ENCODE data around the gene ADPRHL1.
A peak's percentile ranks its signal among the peaks of the same experiment; 100 is the strongest.

Gene ADPRHL1

DNA sequence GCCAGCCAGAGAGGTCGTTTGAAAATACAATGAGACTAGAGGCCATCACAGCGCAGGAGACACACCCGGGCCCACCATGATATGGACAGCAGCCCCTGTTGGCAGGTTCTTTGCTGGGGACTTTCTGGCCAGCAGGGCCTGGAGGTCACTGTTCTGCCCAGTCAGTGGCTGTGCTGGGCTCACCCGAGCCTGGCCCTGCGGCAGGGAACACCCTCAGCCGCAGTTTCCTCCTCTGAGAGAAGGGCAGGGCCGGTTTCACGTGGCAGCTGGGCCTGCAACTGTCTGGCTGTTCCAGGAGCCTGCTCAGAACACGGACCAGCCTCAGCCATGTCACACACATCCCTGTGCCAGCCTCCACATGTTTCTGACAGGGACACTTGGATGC lies 39.4 kb downstream of the ADPRHL1 start:
- no peak for DNase-seq

DNA sequence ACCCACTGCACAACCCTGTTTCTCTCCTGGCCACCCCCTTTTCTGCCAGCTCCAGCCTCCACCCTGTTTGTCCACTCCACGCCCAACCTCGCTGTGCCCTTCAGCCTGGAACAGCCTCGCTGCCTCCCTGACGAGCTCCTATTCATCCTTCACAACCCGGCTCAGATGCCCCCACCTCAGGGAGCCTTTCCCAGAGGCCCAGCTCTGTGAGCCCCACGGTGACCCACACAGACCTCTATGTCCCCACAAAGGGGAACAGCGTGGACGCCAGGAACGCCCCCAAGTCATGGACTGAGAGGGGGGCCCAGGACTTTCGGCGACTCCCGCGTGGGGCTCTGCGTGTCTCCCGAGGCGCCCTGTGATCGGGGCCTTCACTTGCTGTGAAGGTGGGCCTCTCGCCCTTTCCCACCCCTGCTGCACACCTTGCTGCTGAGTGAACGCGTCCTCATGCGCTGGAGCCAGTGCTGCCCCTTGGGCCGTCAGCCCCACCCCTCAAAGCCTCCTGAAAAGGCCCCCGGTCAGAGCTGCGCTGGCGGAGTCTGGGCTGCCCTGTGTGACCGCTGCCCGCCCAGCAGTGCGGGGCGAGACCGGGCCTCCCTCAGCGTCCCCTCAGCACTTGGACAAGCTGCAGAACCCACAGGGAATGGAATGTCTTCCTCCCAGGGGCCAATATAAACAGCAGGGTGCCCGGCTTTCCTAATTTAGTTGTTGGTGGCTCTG lies 40.0 kb downstream of the ADPRHL1 start:
- DNase-seq, result no peak

DNA sequence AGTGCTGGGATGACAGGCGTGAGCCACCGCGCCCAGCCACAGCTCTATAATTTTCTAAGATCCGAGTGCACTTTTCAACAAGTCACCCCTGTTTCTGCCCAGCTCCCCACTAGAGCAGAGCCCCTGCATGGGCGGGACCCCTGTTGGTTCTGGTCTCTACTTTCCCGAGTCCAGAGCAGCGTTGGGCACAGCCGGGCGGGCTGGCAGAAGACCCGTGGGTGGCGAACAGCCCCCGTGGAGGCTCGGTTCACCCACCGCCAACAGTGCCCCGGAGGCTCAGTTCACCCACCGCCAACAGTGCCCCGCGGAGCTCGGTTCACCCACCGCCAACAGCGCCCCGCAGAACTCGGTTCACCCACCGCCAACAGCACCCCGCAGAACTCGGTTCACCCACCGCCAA lies 40.8 kb downstream of the ADPRHL1 start:
- DNase-seq, result no peak

DNA sequence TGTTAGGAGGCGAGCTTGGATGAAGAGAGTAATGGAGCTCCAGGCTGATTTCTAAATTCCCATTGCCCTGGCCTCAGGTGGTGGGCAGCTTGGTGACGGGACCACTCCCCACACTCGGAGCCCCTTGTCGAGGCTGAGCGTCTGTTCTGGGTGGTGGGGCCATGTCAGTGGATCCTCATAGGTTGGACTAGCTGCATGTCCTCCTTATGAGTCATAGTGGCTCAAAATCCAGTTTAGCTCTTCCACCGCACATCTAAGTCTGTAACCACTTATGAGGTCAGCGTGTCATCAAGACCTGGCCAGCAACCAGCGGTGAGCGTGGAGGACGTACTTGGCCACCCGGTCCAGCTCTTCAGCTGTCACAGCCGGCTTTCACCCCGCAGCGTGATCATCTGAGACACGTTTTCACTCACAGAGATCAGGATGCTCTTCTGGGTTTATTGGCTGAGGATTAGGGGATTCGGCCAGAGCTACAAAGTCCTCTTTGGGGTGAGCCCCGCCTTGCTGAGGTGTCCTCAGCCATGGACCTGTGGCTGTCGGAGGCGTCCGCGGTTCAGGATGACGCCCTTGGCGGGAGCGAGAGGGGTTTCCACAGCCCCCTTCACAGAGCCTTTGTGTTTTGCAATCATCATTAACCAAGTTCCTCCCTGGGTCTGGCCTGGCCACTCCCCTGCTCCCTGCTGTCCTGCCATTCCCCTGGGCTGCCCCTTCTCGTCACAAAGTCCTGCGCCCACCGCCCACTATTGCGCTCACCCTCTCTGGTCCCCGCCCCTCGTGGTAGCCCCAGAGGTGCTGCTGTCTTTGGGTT lies 41.9 kb downstream of the ADPRHL1 start:
- DNase-seq, result peak; percentile 95

DNA sequence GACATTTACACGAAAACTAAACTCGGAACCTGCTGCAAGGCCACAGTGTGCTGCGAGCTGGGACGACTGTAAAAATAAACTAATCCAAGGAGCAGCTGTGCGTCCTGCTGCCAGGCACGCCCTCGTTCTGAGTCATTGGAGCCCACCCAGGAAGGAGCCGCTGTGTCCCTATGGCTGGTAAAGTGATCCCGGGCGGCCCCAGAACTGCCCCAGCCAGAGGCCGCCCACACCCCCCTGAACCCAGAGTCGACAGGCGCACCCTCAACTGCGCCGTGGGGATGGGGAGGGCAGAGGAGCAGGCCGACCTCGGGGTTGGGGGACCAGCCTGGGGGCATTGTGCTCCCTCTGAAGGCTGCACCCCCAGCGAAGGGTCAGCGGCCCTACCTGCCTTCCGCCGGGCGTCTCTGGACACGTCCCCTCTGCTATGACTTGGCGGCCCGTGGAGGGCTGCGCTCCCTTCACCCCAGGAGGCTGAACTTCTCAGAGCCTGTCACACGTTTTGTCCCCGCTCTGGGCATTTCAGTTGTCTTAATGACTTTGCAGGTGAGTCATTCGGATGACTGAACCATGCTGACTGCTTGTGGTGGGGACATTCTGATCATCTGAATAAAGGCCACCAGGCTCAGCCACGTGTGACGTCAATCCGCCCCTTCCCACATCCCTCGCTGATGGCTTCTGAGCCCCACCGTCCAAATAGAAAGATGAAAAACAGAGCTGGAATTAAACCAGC lies 42.7 kb downstream of the ADPRHL1 start:
- peak; percentile 79 for DNase-seq

DNA sequence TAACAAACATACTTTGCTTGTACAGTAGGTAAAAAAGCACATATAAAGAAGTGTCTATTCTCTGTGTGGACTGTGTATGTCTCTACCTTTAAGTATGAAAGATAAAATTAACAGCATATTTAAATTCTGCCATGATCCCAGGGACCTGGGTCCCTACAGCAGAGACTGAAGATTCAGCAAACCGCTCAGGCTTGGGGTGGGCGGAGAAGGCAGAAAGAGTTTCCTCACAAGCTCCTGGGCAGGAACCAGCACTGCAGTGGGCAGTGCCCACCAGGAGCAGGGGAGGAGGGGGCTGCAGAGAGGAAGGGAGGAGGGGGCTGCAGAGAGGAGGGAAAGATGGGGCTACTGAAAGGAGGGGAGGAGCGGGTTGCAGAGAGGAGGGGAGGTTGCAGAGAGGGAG lies 44.7 kb downstream of the ADPRHL1 start:
- DNase-seq, result no peak

DNA sequence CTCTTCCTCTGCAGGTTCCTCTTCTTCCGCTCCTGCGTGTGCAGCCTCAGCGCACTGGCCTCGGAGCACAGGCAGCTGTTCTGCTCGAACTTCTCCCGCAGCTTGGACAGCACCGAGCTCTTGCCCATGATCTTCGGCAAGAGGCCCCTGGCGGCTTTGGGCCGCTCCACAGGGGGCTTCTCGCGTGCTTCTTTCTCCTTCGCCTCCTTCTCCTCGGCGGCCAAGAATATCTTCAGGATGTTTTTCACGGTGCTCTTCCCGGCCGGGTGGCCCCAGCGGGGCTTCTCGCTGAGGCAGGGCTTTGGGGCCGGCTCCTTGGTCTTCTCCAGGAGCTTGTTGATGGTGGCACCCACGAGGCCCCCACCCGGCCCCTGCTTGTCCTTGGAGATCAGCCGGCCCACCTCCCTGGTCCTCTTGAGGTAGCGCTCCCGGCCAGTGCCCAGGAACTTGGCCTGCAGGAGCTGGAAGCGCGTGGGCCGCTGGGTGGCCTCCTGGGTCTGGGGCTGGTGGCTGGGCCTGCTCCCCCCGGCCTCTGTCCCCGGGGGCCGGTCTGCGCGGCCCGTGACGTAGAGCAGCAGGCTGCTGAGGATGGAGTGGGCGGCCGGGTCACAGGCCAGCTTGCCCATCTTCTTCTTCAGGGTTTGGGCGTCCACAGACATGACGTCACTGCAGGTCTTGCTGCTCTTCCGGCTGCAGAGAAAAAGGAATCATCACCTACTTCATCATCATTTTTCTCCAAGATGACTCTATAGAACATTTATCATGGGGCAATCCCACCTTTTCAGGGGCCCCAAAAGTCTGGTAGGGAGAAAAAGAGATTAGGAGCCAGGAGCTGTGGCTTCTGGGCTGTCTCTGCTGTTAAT lies 45.5 kb downstream of the ADPRHL1 start:
- DNase-seq, result no peak

DNA sequence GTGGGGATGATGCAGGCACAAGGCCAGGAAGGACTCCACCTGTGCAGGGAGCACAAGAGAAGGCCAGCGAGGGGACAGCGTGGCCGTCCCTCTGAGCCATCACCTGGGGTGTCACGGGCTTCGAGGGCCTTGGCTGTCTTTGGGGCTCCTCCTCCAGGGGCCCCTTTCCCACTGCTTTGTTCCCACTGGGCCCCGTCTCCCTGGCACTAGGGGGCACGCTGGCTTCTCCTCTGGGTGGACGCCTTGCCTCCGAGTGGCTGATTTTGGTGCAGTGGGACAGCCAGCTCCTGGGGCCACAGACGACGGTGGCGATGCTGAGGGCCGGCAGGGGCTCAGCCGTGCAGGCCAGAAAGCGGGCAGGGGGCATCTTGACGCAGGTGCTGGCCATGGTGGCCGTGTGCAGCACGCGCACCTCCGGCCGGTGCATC lies 46.2 kb downstream of the ADPRHL1 start:
- DNase-seq, result no peak

DNA sequence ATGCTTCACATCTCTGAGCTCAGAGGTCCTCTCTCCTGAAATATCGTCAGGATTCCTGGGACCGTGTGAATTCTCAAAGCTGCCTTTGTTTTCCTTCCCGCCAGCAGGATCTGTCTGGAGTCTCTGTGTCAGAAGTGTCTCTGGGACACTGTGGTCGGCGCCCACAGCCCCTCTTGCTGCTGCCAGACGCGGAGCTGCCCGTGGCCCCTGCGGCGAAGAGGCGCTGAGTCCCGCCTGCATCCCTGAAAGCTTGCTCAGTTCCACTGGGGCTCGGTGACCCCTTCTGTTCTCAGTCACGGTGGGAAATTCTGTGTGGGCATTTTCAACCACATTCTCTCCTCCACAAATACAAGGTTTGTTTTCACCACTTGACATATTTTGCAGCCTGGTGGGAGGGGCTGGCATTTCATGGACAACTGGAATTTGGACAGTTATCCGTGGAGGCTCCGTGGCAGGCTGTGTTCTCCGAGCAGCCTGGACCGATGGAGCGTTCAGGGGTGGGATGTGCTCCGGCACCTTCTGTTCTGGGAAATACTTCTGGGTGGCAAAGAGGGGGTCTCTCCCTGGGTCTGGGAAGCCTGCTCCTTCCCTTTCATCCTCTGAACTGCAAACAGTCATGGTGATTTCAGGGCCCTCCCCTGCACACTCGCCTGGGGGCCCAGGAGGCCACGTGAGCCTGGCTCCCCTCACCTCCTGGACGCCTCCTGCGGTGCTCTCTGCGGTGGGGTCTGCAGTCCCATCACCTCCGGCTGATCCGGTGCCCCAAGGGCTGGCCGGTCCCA lies 46.8 kb downstream of the ADPRHL1 start:
- DNase-seq, result no peak

DNA sequence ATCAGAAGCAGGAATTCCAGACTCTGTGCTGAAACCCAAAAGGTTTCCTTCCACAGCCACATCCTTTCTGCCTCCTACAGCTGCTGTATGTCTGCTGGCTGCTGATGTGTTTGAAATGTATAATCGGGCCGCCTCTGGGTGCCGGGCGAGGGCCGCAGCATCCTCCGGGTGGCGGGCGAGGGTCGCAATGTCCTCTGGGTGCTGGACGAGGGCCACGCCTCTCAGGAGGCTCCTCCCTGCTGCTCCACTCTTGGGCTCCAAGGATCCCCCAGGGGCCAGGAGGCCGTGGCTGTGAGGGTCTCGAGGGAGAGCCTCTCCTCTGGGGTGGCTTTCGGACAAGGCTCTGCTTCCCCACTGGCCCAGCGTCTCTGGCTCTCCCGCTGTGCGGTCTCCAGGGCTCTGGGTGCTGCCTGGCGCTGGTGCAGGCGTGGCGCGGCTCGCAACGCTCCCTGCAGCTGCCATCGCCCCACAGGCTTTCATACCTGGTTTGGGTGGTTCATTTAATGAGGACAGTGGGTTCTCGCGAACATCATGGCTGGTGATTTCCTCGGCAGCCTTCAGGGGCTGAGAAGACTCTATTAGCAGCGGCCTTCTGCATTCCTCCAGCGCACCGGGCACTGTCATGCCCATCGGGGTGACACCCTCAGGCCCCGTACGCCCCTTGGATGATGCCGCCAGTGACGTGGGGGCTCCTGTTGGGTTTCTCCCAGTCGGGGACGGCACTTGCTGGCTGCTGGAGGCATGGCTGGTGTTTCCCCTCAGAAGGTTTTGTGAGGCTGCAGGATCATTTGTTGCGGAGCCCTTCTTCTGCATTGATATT lies 47.6 kb downstream of the ADPRHL1 start:
- no peak for DNase-seq

DNA sequence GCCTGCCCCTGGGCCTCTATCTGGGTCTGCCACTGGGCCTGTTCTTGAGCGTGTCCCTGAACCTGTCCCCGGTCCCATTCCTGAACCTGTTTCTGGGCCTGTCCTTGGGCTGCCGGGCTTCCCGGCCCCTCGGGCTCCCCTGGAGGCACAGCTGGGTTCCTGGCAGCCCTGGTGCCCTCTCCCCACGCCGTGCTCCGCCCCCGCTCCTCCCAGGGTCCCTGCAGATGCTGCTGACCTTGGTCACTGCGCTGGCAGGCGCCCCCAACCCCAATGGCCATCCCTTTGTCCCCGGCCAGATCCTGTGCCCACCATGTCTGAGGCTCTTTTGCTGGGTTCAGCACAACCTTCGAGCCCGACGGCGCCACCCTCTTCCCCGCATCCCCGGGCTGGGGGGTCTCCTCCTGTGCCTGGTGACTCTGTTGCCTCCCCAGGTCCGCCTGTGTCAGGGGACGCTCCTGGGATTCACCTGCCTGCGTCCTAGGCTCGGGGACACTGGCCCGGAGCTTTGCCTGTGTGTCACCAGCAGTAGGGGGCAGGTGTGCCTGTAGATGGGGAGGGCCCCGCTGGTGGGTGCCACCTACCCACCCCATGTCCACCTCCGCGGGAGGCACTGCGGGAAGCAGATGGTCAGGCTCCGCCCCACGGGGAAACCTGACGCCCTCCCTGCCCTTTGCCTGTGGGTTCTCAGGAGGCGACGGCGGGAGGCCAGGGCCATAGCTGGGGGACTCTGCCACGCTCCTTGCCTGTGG lies 48.4 kb downstream of the ADPRHL1 start:
- no peak for DNase-seq

DNA sequence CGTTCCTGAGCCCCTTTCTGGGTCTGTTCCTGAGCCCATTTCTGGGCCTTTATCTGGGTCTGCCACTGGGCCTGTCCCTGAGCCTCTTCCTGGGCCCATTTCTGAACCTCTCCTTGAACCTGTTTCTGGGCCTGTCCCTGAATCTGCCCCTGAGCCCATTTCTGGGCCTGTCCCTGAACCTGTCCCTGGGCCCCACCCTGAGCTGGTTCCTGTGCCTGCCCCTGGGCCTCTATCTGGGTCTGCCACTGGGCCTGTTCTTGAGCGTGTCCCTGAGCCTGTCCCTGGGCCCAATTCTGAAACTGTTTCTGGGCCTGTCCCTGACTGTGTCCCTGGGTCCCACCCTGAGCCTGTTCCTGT lies 48.9 kb downstream of the ADPRHL1 start:
- no peak for DNase-seq

DNA sequence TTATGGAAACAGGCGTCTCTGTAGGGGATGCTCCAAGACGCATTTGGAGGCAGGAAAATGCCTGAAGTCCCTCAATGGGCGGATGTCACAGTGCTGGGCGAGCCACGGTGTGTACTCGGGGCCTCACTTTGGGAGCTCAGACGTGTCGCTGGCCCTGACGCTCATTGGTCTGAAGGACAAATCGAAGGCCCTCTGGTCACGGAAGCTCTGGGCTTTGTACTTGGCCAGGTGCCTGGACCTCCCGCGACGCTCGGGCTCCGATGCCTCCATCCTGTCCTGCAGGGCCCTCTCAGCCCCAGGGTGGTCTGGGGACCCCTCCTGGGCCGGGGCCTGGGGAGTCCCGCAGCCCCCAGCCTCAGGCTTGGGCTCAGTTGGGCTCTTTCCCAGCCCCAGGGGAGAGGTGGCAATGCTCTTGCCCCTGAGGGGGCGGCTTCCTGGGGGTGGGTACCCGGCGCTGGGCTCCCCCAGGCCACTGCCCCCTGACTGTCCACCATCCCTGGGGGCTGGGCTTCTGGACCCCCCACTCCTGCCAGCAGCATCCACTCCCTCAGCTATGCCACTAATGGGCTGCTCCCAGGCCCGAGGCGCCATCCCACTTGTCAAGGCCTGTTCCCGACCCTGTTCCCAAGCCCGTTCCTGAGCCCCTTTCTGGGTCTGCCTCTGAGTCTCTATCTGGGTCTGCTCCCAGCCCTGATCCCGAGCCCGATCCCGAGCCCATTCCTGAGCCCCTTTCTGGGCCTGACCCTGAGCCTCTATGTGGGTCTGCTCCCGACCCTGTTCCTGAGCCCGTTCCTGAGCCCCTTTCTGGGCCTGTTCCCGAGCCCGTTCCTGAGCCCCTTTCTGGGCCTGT lies 49.8 kb downstream of the ADPRHL1 start:
- no peak for DNase-seq

DNA sequence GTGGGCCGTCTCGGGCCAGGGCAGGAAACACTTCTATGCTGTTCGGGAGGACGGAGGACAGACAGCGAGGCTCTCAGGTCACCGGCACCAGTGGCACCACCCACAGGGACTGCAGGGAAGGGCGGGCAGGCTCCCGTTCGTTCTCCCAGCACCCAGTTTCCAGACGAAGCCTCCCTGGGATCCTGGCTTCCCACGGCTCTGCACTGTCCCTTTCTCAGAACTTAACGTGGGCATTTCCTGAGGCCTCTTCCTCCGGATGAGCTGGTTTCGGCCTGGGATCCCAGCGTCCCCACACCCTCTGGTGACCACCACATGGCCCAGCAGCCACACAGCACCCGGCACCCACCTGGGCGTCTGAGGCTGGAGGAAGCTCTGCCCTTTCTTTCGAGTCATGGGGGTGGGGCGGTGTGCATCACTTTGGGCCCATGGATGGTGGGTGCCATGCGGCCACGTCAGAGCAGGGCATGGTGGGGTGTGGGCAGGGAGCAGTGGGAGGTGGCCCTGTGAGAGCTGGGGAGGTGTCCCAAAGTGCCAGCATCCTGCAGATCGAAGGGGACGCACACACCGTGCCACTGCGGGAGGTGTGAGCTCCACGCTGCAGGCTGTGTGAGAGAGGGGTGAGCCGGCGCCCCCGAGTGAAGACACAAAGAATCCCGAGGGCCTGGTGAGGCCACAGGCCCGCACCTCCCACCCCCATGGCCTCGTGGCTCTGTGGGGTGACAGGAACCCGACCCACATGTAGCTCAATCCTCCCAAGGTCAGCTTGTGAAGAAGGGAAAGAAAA lies 50.6 kb downstream of the ADPRHL1 start:
- DNase-seq, result no peak

DNA sequence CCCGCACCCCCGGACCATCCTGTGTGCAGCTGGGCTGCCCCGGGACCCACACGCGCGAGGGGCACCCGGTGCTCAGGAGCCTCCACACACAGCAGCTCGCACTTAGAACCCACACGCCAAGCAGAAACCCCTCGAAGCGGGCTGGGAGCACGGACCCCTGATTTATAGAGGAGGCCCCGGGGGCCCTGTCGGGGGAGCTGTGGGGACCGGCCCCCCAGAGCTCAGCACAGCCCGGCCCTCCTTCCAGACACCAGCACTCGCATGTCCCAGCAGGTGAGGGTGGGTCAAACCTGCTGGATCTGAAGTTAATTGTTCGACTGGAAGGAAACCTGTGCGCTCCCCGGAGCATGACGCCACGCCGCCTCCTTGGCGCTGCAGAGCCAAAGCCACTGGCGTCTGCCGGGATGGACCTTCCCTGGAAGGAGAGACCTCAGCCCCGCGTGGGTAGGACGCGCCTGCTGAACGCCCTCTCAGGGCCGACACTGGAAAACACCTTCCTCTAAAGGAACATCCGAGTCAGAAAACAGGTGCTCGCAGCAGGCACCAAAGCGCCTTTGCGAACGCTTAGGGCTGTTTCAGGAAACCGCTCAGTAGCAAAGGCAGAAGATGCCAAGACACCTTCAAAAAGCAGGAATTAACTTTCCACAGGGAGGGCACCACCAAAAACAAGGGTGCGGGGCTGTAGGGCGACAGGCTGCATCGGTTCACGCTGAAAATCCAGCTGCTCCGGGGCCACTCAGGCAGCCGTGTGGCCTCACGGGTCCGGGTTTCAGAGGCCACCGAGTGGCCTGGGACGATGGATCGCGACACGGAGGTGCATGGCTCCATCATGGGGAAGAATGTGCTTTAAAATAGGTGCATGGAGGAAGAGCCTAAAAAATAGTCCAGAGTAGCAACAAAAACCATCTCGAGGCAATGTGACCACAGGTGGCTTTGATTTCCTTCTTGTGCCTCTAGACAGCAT lies 51.6 kb downstream of the ADPRHL1 start:
- no peak for DNase-seq

DNA sequence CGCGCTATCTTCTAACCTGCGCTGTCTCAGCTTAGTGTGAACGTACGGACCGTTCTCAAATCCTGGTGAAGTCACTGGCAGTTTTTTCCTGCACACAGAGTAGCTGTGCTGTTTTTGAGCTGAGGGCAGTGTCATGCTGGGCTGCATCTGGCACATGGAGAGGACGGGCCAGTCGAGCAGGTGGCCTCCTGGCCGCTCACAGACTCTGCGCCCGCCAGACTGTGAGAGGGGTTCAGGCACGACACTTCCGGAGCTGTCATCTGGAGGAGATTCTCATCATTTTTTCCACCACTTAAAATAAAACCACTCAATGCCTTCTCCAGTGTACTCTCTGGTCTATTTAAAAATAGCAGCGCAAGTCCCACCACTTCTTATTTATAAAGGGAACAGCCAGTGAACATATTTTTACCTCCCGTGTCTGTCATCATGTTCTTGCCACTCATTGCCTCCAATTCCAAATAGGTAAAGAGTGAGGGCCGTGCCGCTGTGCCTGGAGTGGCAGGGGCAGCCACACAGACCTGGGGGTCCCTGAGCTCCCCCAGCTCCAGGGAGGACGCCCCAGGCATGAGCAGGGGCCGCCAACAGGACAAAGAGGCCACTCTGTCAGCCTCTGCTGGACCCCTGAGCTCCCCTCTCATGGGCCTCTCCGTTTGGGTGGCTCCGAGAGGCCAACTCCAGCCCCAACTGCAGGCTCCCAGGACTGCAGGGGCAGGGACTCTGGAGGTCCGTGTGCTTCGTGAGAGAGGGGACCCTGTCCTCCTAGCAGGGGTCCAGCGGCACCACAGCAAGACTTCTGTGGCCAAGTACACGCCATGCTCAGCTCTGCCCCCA lies 52.5 kb downstream of the ADPRHL1 start:
- DNase-seq, result peak; percentile 37

Data from fibroblast of upper back skin (primary cell).